DOHH2 (cell line): ENCODE measurements around the gene EHD2.

Experiments
- H3F3A ChIP-seq: fragments of 200-600 bp; sonication (generic), shearing (Covaris generic); 2 replicates; pipeline ENCODE4 v1.6.0; 2016; ENCODE audit warnings: antibody characterized with exemption, mild to moderate bottlenecking; ENCODE audit not compliant: control insufficient read depth, insufficient read depth
- H3K27ac ChIP-seq: fragments of 200-600 bp; sonication (generic); 2 replicates; pipeline ENCODE4 v1.5.1; 2014; ENCODE audit warnings: low read depth, mild to moderate bottlenecking, low read length, moderate library complexity
- H3K27me3 ChIP-seq: fragments of 200-600 bp; sonication (generic); 2 replicates; pipeline ENCODE4 v1.6.1; 2014; ENCODE audit warnings: mild to moderate bottlenecking, low read length, mixed read lengths; ENCODE audit not compliant: control insufficient read depth
- H3K36me3 ChIP-seq: fragments of 200-600 bp; sonication (generic); 2 replicates; pipeline ENCODE4 v1.6.1; 2014; ENCODE audit warnings: mild to moderate bottlenecking, low read length, moderate library complexity, mixed read lengths; ENCODE audit not compliant: control insufficient read depth
- H3K4me1 ChIP-seq: fragments of 200-600 bp; sonication (generic); 2 replicates; pipeline ENCODE4 v1.6.1; 2014; ENCODE audit warnings: mild to moderate bottlenecking, low read length, mixed read lengths; ENCODE audit not compliant: control insufficient read depth
- H3K4me2 ChIP-seq: fragments of 200-600 bp; sonication (generic); 2 replicates; pipeline ENCODE4 v1.6.0; 2014; ENCODE audit warnings: mild to moderate bottlenecking, low read length, moderate library complexity
- H3K4me3 ChIP-seq: fragments of 200-600 bp; sonication (generic); 2 replicates; pipeline ENCODE4 v1.5.1; 2014; ENCODE audit warnings: mild to moderate bottlenecking, low read length, mixed read lengths
- H3K79me2 ChIP-seq: fragments of 200-600 bp; sonication (generic); 2 replicates; pipeline ENCODE4 v1.6.1; 2014; ENCODE audit warnings: mild to moderate bottlenecking, low read length, mixed read lengths; ENCODE audit not compliant: control insufficient read depth
- H3K9me2 ChIP-seq: fragments of 200-600 bp; sonication (generic); replicated peaks from 2 replicates; pipeline ENCODE4 v1.6.1; 2014; ENCODE audit warnings: mild to moderate bottlenecking, low read length, mixed read lengths; ENCODE audit not compliant: control insufficient read depth
- H3K9me3 ChIP-seq: fragments of 200-600 bp; sonication (generic); 2 replicates; pipeline ENCODE4 v1.6.1; 2014; ENCODE audit warnings: antibody characterized with exemption, low read length, mixed read lengths; ENCODE audit not compliant: control insufficient read depth, insufficient read depth
- H4K20me1 ChIP-seq: fragments of 200-600 bp; sonication (generic); 2 replicates; pipeline ENCODE4 v1.6.0; 2014; ENCODE audit warnings: low read depth, mild to moderate bottlenecking, antibody characterized with exemption, low read length, moderate library complexity; ENCODE audit not compliant: control insufficient read depth, insufficient read depth
- EZH2phosphoT487 ChIP-seq: fragments of 200-600 bp; sonication (generic); IDR thresholded peaks from 2 replicates; pipeline ENCODE4 v1.6.1; 2017; ENCODE audit warnings: borderline replicate concordance, mild to moderate bottlenecking, antibody characterized with exemption, low read length, moderate library complexity, mixed read lengths
- TF ChIP-seq, protein P1 (sequence below): fragments of 200-600 bp; sonication (generic); IDR thresholded peaks from one replicate; pipeline ENCODE4 v1.5.1; 2014; ENCODE audit warnings: antibody characterized with exemption, mild to moderate bottlenecking, low read depth, low read length; ENCODE audit not compliant: poor library complexity, severe bottlenecking

Gene EHD2

DNA sequence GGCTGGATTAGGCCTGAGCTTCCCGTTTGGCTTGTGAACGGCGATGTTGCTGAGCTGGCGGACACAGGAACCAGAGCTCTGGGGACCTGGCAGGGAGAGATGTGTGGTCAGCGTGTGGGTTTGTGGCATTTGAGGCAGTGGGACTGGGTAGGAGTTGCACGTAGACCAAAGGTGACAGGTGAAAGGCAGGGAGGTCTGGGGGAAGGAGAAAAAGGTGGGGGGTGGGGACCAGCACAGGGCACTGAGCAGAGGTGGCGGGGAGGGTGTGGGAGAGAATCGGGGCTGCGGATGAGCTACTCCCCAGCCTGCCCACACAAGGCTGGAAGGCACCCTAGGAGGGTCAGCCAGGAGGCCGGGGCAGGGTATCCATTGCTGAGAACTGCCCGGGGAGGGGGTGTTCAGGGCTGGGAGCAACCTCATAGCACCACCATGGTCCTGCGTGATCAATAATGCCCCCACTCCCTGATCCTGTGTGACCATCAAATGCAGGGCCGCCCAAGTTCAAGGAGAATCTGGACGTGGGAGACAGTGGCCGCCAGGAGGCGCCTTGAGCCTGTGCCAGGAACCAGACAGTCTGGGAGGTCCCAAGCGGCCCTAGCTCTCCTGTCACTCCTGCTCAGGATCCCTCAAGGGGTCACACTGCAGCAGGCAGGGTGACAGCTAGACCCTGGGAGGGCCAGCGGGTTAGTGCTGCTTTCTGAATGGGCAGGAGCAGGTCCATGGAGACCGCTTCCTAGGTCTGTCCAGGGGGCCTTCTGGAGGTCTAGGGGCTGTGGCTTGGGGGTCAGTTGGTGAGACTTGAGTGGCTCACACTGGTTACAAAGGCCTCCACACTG is 52.5 kb downstream of the EHD2 start:
- Histone ChIP-seq H3K79me2 (no peaks in the 10 kb centered on the region), H3K9me3 (no peaks in the 10 kb centered on the region), H3K4me1 (peaks cover 5% of the 10 kb centered on the region; the same call in 1 of the 2 replicates), H3K4me3 (no peak overlapping the region), H3K36me3 (no peaks in the 10 kb centered on the region), H3K9me2 (no peaks in the 10 kb centered on the region), H3K27me3 (no peaks in the 10 kb centered on the region; the same call in 1 of the 2 replicates), H3F3A (0 out of 2 replicates have a peak, but pooled peaks cover 1% of the 10 kb centered on the region), H3K27ac (no peak overlapping the region), H3K4me2 (no peak overlapping the region), H4K20me1 (no peaks in the 10 kb centered on the region)
- TF ChIP-seq EZH2phosphoT487, result no peak
- TF ChIP-seq, protein P1, sequence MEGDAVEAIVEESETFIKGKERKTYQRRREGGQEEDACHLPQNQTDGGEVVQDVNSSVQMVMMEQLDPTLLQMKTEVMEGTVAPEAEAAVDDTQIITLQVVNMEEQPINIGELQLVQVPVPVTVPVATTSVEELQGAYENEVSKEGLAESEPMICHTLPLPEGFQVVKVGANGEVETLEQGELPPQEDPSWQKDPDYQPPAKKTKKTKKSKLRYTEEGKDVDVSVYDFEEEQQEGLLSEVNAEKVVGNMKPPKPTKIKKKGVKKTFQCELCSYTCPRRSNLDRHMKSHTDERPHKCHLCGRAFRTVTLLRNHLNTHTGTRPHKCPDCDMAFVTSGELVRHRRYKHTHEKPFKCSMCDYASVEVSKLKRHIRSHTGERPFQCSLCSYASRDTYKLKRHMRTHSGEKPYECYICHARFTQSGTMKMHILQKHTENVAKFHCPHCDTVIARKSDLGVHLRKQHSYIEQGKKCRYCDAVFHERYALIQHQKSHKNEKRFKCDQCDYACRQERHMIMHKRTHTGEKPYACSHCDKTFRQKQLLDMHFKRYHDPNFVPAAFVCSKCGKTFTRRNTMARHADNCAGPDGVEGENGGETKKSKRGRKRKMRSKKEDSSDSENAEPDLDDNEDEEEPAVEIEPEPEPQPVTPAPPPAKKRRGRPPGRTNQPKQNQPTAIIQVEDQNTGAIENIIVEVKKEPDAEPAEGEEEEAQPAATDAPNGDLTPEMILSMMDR, result peak; percentile 88

DNA sequence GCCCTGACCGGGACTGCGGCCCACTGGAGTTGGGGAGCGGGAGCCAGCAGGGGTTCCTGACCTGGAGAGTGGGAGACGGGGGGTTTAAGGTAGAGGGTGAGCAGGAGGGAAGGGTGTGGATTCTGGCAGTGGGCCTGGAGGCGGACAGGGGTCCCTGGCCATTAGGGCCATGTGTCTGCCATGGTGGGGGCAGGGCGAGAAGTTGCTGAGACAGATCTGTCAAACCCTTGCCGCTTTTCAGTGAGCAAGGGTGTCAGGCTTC is 53.1 kb downstream of the EHD2 start:
- Histone ChIP-seq H3K27me3 (no peaks in the 10 kb centered on the region; the same call in 1 of the 2 replicates), H3K9me2 (no peaks in the 10 kb centered on the region), H3K79me2 (no peaks in the 10 kb centered on the region), H4K20me1 (no peaks in the 10 kb centered on the region), H3K4me3 (no peak overlapping the region), H3K4me1 (peaks cover 5% of the 10 kb centered on the region; the same call in 1 of the 2 replicates), H3K36me3 (no peaks in the 10 kb centered on the region), H3K4me2 (no peak overlapping the region), H3K27ac (no peak overlapping the region), H3F3A (no peaks in the 10 kb centered on the region), H3K9me3 (no peaks in the 10 kb centered on the region)
- TF ChIP-seq, protein P1, result no peak
- TF ChIP-seq EZH2phosphoT487, result no peak

DNA sequence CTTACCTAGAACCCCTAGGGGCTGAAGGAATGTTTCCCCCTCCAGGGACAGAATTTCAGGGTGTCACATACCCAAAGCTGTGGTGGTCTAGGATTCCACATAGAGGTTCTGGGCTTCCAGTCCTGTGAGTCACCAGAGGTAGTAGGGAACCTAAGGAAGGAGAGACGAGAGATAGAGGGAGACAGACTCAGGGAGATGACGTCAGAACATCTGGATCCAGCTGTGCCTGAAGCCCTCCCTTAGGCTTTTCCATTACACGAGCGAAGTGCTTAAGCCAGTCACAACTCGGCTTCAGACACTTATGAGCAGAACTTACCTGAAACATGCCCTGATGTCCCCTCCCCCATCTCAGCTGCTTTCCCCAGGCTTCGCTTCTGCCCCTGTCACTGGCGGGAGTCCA is 53.4 kb downstream of the EHD2 start:
- no peak for TF ChIP-seq EZH2phosphoT487
- TF ChIP-seq, protein P1, result no peak
- H3K9me2 ChIP-seq, result no peaks in the 10 kb centered on the region
- H3K4me3 ChIP-seq, result no peak overlapping the region
- no peaks in the 10 kb centered on the region for H3K36me3 ChIP-seq
- H3K79me2 ChIP-seq, result no peaks in the 10 kb centered on the region
- peaks cover 5% of the 10 kb centered on the region; the same call in 1 of the 2 replicates for H3K4me1 ChIP-seq
- no peaks in the 10 kb centered on the region for H3F3A ChIP-seq
- no peaks in the 10 kb centered on the region for H3K9me3 ChIP-seq
- no peaks in the 10 kb centered on the region for H4K20me1 ChIP-seq
- no peak overlapping the region for H3K27ac ChIP-seq
- no peaks in the 10 kb centered on the region; the same call in 1 of the 2 replicates for H3K27me3 ChIP-seq
- H3K4me2 ChIP-seq, result no peak overlapping the region
